ENCODE measurements around the gene PCDH15.

PCDH15 gene

DNA sequence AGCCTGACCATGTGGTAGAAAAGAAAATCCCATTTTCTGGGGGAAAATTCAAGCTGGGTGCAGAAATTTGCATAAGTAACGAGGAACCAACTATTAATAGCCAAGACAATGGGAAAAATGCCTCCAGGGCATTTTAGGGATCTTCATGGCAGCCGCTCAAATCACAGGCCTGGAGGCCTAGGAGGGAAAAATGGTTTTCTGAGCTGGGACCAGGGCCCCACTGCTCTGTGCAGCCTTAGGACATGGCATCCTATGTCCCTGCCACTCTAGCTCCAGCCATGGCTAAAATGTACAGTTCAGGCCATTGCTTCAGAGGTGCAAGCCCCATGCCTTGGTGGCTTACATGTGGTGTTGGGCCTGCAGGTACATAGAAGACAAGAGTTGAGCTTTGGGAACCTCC is 459.0 kb downstream of the PCDH15 start:
- FAIRE-seq: no peak

DNA sequence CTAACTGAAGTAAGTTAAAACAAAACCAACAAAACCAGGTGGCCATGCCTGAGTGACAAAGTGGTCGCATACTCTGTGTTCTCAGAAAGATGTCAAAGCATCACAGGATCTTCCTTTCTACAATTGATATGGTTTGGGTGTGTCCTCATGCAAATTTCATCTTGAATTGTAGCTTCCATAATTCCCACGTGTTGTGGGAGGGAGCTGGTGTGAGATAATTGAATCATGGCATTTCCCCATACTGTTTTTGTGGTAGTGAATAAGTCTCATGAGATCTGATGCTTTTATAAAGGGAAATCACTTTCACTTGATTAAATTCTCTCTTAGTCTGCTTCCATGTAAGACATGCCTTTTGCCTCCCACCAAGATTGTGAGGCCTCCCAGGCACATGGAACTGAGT is 465.7 kb downstream of the PCDH15 start:
- no peak for FAIRE-seq

- FAIRE-seq: no peak
These were observed 481.7 kb downstream of the PCDH15 start for GRCh38 chr10:54319341-54319740.

DNA sequence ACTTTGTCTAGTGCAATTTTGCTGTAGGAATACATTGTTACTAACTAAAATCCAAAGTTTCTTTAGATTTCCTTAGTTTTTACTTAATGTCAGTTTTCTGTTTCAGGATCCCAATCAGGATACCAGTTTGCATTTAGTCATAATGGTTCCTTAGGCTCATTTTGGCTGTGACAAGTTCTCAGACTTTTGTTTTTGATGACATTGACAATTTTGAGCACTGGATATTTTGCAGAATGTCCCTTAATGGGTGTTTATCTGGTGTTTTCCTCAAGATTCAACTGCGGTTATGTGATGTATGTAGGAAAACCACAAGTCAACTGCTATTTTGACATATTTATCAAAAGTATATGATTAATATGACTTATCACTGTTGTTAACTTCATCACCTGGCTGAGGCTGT is 482.6 kb downstream of the PCDH15 start:
- FAIRE-seq: no peak

GRCh38 chr10:54314430-54314829 is 486.6 kb downstream of the PCDH15 start:
- no peak for FAIRE-seq

DNA sequence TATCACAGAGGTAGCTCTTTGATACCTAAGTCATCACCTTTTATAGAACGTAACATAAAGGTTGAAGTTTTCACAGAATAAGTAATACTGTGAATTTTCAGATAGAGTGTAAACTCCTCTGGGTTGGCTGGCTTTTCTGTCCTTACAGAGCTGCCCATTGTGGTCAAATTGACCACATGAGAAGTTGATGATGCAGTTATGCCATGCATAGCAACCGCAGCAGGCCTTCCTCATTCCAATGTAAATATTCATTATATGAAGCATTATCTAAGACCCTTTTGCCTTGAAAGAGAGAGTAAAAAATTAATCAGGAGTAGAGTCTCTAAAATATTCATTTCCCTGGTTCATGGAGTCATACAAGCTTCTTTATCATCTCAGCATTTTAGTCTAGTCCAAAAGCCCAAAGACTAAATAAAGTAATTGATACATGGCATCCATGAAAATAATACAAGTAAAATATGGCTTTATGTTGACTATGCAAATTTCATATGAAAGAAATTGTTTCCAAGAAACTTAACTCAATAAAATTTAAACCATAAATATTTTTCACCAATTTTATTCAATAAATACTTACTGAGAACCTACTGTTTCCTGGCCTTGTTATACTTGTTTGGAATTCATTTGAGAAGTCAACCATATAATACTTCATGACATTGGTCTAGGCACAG is 516.4 kb downstream of the PCDH15 start:
- no peak for FAIRE-seq

- FAIRE-seq: no peak
These were observed 519.0 kb downstream of the PCDH15 start for GRCh38 chr10:54282012-54282411.

GRCh38 chr10:54266395-54266794 is 534.6 kb downstream of the PCDH15 start:
- FAIRE-seq: no peak

DNA sequence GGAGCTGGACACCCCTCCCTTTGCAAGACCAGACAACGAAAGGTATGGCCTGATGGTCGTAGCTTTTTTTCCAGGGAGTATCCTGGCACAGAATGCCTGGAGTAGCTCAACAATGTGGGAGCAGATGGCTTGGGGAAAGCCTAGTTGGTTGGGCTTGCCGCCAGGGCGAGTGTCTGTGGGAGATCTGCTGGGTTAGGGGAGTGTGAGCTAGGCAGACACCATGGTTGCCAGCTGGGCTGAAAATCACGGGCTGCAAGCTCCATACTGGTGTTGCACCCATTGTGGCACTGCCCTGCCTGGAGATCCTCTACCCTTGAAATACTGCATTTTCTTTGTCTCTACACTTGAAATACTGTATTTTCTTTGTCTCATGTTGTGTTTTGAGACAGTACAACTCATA is 538.3 kb downstream of the PCDH15 start:
- no peak for FAIRE-seq

DNA sequence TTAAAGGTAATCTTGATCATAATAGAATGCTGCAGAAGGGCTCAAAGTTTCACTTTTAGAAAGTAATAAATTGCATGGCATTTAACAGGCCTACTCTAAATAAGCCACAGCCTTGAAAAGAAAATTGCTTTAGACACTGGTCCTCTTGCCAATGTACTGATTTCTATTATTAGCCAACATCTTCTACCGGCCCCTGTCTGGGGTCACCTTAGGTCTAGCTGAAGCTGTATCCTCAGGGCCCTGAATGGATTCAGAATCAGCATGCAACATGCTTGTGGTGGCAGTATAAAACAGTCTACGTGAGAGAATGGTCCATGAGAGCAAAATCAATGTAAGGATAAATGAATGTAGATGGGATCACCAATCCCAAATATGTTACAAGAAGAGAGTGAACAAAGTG is 541.9 kb downstream of the PCDH15 start:
- FAIRE-seq: no peak

DNA sequence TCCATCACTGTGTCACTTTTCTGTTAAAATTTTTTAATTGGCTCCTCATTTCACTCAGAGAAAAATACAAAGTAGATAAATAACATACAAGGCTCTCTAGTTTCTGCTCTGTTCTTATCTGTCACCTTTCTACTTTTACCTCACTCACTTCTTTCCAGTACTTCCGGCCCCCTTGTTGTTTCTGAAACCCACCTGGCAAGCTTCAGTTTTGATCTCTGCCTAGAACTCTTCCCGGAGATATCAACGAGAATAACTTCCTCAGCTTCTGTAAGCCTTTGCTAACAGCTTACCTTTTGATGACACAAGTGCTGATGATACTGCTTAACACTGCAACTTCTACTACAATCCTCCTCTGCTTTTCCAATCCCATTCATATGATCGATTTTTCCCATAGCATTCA is 566.2 kb downstream of the PCDH15 start:
- FAIRE-seq: no peak

DNA sequence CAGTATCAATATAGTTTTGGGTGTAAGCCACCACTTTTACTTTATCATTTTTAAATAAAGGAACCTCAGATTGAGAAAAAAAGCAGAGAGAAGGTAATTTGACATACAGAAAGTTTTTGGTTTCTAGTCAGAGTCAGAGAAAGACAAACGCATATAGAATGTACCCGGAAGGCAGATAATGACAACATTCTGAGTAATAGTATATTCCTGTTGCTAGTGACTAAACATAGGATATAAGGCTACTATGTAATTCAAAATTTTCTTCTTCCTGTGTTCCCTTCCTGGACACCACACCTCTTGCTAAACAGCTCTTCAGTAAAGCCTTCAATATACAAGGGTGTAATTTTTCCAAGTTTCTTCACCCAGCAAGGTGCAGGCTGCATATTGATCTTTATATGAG is 597.6 kb downstream of the PCDH15 start:
- no peak for FAIRE-seq

DNA sequence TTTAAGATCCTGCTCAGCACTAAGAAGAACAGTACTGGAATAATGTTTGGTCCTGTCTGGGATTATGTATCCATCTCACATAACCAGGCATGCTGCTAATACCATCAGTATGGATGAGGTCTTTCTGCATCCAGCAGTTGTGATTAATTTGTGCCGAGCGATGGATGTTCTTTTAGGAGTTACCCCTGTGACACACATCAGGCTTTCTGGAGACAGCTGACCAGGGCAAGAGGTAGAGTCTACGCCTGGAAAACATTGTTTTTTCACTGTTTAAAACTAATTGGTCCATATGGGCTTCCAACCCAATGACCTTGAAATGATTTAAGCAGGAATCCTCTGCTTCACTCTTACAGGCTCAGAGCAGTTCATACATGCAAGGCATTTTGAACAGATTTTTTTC is 603.0 kb downstream of the PCDH15 start:
- no peak for FAIRE-seq

GRCh38 chr10:54194806-54195205 is 606.2 kb downstream of the PCDH15 start:
- no peak for FAIRE-seq

DNA sequence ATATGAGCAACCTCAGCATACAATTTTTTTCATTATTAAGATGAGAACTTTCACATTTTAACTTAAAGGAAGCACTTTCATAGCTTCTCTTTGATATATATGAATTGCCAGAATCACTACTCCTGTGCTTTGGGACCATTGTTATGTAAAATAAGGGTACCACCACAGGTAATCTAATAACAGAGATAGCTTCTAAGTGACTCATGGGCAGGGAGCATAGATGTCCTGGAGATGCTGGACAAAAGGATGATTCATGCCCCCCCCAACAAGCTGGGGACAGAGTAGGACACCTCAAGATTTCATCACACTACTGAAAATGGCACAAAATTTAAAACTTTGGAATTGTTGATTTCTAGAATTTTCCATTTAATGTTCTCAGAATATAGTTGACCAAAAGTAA is 641.1 kb downstream of the PCDH15 start:
- no peak for FAIRE-seq

DNA sequence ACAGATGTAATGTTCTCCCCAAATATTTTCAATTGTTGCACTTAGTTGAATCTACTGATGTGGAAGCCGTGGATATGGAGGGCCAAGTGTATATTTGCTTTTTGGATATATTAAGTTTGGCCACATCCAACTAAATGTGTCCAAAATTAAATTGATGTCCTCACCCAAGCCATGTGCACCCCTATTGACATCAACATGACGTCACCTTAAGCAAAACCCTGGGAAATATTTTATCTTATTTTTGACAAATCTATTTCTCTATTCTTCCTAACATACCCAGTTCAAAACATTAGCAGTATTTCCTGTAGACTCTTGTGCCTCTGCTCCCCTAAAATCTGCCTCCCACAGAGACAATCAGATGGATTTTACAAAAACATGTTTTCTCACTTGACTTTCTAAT is 652.5 kb downstream of the PCDH15 start:
- no peak for FAIRE-seq

- FAIRE-seq: no peak
These were observed 661.1 kb downstream of the PCDH15 start for GRCh38 chr10:54139819-54140428.

- FAIRE-seq: no peak
These were observed 663.6 kb downstream of the PCDH15 start for GRCh38 chr10:54137396-54137795.

DNA sequence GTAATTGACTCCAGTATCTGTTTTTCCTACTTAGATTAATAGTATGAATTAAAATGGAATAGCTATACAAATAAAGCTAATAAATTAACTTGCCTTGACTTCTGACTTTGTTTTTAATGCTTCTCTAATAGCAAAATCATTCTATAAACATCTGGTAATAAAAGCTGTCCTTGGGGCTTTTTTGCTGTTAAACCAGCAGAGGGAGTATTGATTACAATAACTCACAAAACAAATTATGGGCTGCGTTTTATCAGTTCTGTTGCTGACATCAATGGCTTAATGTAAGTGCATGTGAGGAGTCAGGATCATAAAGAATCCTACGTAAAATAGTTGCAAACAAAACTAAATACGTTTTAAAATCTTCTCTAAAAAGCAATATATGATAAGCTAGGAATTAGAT is 667.8 kb downstream of the PCDH15 start:
- no peak for FAIRE-seq

DNA sequence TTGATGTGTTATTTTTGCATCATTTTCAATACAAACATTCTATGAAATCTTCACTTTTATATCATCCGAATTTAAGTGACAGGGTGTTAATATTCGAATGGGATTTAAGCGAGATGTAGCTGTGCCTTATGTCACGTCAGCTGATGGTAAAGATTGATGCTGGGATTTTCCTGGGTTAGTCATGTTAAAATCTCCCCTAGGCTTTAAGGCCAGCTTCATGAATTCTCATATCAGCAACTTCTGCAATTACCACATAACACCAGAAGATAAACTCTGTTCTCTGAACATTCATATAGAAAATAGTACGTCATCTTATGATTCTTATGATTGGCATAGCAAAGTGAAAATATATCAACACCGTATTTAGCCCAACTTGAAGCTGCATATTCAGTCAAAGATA is 669.2 kb downstream of the PCDH15 start:
- no peak for FAIRE-seq

DNA sequence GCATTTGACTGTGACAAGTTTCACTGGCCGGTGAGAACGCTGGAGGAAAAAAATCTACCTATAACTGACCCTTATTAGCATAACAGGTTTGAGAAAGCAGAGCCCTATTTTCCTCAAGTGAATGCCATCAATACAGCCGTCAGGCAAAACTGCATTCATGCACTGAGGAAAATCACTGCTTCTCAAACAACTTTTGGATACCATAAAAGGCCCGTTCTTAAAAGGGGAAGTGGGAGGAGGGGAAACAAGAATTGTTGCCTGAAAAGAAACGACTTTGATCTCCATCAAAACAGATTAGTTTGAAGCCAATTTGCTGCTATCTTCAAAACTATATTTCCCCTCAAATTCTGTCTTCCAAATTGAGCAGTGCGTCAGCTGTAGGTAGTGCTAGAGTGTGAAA is 670.6 kb downstream of the PCDH15 start:
- no peak for FAIRE-seq

GRCh38 chr10:54125098-54125747 is 675.8 kb downstream of the PCDH15 start:
- no peak for FAIRE-seq

DNA sequence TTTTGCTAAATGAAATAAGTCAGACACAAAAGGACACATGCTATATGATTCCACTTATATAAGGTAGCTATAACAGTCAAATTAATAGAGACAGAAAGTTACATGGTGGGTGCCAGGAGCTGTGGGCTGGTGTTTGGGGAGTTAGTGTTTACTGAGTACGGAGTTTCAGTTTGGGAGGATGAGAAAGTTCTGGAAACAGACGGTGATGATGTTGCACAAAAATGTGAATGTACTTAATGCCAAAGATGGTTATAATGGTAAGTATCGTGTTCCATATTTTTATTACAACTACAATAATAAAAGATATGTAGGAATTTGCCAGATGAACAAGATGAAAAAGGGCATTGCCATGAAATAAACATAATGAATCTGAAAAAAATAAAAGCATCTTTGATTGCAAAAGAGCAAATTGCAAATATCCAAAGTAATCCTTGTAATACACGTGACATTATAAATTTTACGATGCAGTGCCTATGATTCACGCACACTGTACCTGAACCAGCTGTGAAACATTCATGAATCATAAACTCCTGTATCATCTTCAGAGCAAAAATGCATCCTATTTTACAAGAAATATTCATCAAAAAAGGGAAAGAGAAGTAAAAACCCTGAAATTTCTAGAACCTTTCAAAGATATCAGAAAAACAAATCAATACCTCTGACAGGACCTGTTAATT is 676.7 kb downstream of the PCDH15 start:
- no peak for FAIRE-seq

- no peak for FAIRE-seq
These were observed 680.2 kb downstream of the PCDH15 start for GRCh38 chr10:54120806-54121205.

All from colon (tissue), 2 donors.